Ectodermal cell (in vitro differentiated cells): ENCODE results near the gene DPH7.

Source experiments
- H3K27ac ChIP-seq: 2 replicates; pipeline ENCODE4 v1.7.0; 2013; ENCODE audit warnings: mild to moderate bottlenecking, low read depth, low read length; ENCODE audit not compliant: insufficient read depth, poor library complexity, severe bottlenecking
- H3K27me3 ChIP-seq: 2 replicates; pipeline ENCODE4 v1.7.0; 2013; ENCODE audit warnings: mild to moderate bottlenecking, low read length; ENCODE audit not compliant: insufficient read depth, control insufficient read depth, poor library complexity, severe bottlenecking
- H3K36me3 ChIP-seq: one replicate; pipeline ENCODE4 v1.7.0; 2013; ENCODE audit warnings: low read length; ENCODE audit not compliant: control insufficient read depth, insufficient read depth
- H3K4me1 ChIP-seq: one replicate; pipeline ENCODE4 v1.7.0; 2013; ENCODE audit warnings: low read length; ENCODE audit not compliant: control insufficient read depth, insufficient read depth
- H3K4me3 ChIP-seq: 2 replicates; pipeline ENCODE4 v1.7.0; 2013; ENCODE audit warnings: low read depth, low read length, control low read depth; ENCODE audit not compliant: insufficient read depth
- H3K9me3 ChIP-seq: 2 replicates; pipeline ENCODE4 v1.7.0; 2013; ENCODE audit warnings: mild to moderate bottlenecking, low read length, moderate library complexity; ENCODE audit not compliant: control insufficient read depth
- WGBS, 2 experiments: methylation state at CpG; one replicate each; pipeline ENCODE4 v1.1.7; 2013; ENCODE audit warnings: missing lambda C conversion rate in 2 of 2; 5-methylcytosine and 5-hydroxymethylcytosine counted together

DPH7 gene

DNA sequence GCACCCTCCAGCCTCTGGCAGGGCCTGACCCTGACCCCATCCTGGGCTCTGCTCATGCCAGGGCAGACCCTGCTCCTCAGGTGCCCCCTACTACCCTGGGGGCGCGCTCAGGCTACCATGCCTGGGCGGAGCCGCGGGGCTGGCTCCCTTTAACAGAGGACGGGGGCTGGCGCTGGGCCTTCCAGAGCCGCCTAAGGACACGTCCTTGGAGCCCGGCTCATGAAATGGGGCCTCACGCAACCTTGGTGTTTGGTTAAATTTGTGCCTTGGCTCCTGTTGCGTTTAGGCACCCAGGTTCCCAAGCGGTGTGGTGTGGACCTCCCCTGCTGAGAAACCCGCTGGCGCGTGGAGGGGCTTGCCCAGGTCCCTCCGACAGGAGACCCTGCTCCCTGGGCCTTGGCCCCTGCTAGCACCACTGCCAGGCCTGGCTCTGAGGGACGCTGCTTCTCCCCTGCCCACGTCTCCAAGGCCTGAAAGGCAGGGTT lies 36.7 kb upstream of the DPH7 start:
- peaks cover 11% of the 10 kb centered on the region for H3K36me3 ChIP-seq
- H3K4me3 ChIP-seq, result no peak overlapping the region
- no peaks in the 10 kb centered on the region for H3K27me3 ChIP-seq
- WGBS, 2 experiments, result 96 to 97% methylated on average over 19 of the region's 19 CpGs
- H3K9me3 ChIP-seq, result no peaks in the 10 kb centered on the region
- H3K27ac ChIP-seq, result no peak overlapping the region
- H3K4me1 ChIP-seq, result peaks cover 5% of the 10 kb centered on the region

DNA sequence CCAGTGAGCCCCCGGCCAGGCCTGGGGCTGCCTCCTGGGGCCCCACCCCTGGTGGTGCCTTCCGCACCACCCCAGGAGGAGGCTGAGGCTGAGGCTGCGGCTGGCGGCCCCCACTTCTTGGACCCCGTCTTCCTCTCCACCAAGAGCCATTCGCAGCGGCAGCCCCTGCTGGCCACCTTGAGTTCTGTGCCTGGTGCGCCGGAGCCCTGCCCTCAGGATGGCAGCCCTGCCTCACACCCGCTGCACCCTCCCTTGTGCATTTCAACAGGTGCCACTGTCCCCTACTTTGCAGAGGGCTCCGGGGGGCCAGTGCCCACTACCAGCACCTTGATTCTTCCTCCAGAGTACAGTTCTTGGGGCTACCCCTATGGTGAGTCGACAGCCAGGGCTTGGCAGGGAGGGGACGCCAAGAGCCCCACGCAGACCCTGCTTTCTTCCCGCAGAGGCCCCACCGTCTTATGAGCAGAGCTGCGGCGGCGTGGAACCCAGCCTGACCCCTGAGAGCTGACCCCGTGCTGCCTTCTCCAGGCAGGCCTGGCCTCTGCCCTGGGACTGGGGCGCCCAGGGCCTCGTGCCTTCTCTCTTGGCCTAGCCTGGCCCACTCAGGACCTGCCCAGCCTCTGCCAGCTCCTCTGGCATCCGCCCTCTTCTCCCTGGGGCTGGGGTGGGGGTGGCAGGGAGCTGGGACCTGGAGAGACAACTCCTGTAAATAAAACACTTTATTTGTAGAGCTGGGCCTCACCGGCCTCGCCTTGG lies 36.1 kb upstream of the DPH7 start:
- no peak overlapping the region for H3K27ac ChIP-seq
- no peaks in the 10 kb centered on the region for H3K9me3 ChIP-seq
- H3K36me3 ChIP-seq, result peaks cover 11% of the 10 kb centered on the region
- no peak overlapping the region for H3K4me3 ChIP-seq
- WGBS, 2 experiments, result 95% methylated on average over 25 of the region's 25 CpGs
- no peaks in the 10 kb centered on the region for H3K27me3 ChIP-seq
- peaks cover 4% of the 10 kb centered on the region for H3K4me1 ChIP-seq

DNA sequence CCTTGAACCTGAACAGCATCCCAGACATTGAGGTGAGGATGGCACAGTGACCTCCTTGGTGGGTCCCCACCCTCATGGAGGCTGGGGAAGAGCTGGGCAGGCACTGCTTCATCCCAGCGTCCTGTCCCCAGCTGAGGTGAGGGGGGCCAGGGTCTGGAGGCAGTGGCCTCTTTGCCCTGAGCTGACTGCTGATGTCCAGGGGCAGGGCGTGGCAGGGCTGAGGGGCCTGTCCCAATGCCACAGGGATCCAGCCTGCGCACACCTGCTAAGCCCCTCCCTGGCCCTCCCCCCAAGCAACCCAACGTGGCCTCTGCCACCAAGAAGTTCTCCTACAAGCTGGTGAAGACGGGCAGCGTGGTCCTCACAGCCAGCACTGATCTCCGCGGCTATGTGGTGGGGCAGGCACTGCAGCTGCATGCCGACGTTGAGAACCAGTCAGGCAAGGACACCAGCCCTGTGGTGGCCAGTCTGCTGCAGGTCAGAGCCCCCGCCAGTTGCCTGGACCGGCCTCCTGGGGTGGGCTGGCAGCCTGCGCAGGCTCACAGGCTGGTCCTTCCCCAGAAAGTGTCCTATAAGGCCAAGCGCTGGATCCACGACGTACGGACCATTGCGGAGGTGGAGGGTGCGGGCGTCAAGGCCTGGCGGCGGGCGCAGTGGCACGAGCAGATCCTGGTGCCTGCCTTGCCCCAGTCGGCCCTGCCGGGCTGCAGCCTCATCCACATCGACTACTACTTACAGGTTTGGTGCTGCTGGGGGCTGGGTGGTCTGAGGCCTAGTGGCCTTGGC lies 35.2 kb upstream of the DPH7 start:
- WGBS, 2 experiments, result 96% methylated on average over 27 of the region's 27 CpGs
- H3K4me3 ChIP-seq, result no peak overlapping the region
- H3K27ac ChIP-seq, result no peak overlapping the region

DNA sequence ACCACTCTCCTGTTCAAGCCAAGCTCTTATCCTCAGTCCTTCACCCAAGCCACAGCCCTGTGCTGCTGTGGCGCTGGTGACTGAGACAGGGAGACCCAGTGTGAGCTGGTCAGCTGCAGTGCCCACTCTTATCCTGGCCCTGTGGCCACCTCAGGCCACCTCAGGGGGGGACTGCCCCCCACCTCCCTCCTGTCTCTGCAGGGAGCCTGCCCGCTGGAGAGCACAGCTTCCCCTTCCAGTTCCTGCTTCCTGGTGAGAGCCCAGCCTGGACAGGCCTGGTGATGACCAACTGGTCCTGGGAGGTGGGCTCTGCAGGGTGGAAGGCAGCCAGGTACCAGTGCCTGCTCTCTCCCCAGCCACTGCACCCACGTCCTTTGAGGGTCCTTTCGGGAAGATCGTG lies 34.5 kb upstream of the DPH7 start:
- H3K27ac ChIP-seq, result no peak overlapping the region
- H3K27me3 ChIP-seq, result no peaks in the 10 kb centered on the region
- WGBS, 2 experiments, result 94 to 96% methylated on average over 5 of the region's 5 CpGs
- peaks cover 11% of the 10 kb centered on the region for H3K36me3 ChIP-seq
- no peak overlapping the region for H3K4me3 ChIP-seq
- no peaks in the 10 kb centered on the region for H3K9me3 ChIP-seq
- peaks cover 4% of the 10 kb centered on the region for H3K4me1 ChIP-seq

More for the DNA sequence above, 35.2 kb upstream of the DPH7 start:
- H3K36me3 ChIP-seq, result peaks cover 11% of the 10 kb centered on the region
- H3K9me3 ChIP-seq, result no peaks in the 10 kb centered on the region
- no peaks in the 10 kb centered on the region for H3K27me3 ChIP-seq
- H3K4me1 ChIP-seq, result peaks cover 4% of the 10 kb centered on the region

DNA sequence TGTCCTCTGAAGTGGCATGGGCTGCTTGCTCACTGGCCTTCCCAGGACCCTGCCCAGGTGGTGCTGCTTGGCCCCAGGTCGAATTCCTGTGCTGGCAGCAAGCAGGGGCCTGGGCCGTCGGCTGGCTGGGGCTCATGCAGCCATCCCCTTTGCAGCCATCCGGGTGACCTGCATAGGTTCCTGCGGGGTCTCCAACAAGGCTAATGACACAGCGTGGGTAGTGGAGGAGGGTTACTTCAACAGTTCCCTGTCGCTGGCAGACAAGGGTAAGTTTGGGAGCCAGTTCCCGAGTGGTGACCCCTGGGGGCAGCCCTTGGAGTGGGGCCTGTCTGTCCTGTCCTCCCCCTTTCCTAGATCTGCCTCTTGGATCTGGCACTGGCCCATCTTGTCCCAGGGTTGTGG lies 34.0 kb upstream of the DPH7 start:
- Histone ChIP-seq H3K4me1 (peaks cover 4% of the 10 kb centered on the region), H3K4me3 (no peak overlapping the region), H3K36me3 (peaks cover 11% of the 10 kb centered on the region), H3K27ac (no peak overlapping the region), H3K27me3 (no peaks in the 10 kb centered on the region), H3K9me3 (no peaks in the 10 kb centered on the region)
- WGBS, 2 experiments, result 81 to 85% methylated on average over 8 of the region's 8 CpGs

DNA sequence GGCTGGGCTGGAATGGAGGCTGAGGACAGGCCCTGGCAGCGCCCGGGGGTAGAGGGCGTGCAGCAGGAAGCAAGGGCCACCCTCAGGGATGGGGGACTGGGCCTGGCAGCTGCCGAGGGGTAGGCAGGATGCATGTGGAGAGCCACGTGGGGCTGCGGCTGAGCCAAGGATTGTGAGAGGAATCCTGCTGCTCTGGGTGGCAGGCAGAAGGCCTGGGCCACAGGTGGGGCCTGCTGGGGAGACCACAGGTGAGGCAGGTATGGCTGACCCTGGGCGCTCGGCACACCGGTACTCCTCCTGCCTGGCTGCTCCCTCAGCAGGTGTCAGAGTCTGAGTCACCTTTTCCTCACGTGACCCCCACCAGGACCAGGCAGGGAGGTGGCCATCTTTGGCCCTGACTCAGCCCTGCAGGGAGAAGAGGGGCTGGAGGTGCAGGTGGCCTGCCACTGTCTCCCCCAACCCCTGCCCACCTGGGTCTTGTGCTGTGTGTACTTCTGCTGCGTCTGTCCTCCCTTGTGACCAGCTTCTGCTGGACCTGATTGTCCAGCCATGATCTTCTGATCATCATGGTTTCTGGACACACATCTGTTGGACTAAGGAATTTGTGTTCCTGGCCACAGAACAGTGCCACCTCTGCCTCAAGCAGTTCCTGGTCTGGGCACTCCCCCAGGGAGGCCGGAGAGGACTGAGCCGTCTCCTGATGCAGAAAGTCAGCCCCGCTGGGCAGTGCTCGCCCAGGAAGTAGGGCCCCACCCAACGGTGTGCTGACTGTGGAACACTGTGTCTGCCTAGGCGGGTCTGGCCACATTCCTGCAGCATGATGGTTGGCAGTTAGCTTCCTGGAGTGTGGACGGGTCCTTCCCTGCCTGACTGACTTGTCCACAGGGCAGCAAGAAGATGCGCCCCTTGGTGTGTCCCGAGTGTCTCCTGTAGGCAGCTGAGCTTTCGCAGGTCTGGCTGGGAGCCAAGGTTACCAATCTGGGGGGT lies 33.2 kb upstream of the DPH7 start:
- Histone ChIP-seq H3K4me1 (peaks cover 7% of the 10 kb centered on the region), H3K4me3 (no peak overlapping the region), H3K36me3 (peaks cover 11% of the 10 kb centered on the region), H3K27me3 (peaks cover under 1% of the 10 kb centered on the region), H3K9me3 (no peaks in the 10 kb centered on the region), H3K27ac (no peak overlapping the region)
- WGBS, 2 experiments, result 86 to 87% methylated on average over 21 of the region's 21 CpGs

DNA sequence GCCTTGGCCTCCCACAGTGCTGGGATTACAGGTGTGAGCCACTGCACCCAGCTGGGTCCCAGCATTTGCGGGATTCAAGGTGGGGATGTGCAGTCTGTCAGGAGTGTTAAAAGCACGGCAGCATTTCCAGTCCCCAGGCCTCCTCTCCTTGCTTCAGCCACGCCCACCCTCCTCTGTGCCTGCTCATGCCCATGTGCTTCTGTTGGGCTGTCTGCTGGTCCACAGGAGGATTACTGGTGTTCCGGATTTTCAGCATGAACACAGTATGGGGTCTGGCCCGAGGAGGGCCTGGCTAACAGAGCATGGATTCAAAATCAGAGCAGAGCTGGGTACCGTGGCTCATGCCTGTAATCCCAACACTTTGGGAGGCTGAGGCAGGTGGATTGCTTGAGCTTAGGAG lies 32.2 kb upstream of the DPH7 start:
- Histone ChIP-seq H3K4me1 (peaks cover 9% of the 10 kb centered on the region), H3K9me3 (no peaks in the 10 kb centered on the region), H3K27me3 (peaks cover 11% of the 10 kb centered on the region), H3K4me3 (no peak overlapping the region), H3K36me3 (peaks cover 11% of the 10 kb centered on the region), H3K27ac (no peak overlapping the region)
- 84 to 85% methylated on average over 6 of the region's 6 CpGs for WGBS, 2 experiments

DNA sequence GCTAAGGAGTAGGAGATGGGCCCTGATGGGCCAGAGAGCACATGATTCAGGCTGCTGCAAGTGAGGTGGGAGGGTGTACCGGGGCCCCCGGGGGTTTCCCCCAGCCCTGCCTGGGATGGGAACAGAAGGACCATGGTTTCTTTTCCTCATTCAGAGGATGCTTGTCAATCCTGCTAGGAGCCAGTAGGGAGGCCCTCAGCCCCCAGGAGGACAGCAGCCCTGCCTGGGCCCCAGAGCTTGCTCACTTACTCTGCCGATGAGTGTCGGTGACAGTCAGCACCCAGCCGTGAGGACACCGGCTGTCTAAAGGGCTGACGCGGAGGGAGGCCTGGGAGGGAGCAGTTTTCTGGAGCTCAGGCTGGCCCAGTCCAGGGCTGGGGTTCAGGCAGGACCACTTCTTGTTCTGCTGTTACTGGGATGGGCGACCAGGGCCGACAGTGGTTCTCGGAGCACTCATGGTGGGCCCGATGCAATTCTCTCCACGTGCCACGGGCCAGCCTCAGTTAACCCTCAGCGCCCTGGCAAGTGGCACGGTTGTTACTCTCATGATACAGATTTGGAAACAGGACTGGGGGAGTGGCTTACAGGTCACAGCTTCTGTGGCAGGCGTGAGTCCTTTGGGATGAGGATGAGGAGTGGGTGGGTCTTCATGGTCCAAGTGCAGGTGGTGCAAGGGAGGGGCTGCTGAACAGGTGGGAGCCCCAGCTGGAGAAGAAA lies 28.6 kb upstream of the DPH7 start:
- H3K9me3 ChIP-seq, result no peaks in the 10 kb centered on the region

DNA sequence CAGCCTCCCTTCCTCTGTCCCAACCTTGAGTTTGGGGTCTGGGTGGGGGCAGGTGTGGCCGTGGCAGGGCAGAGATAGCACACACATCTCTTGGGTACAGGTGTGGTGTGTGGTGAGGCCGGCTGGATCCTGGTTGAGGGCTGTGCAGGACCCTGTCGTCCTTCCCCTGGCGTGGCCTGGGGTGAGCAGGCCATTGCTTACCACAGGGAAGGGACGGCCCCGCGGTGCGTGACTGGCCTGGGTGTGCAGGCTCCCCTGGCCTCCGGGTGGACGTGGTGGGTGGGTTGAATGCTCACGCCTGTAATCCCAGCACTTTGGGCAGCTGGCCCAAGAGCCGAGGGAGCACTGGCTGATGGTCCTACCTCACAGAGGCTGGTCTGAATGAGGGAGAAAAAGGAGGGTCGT lies 28.0 kb upstream of the DPH7 start:
- WGBS, 2 experiments, result 85 to 89% methylated on average over 13 of the region's 13 CpGs
- Histone ChIP-seq H3K4me1 (peaks cover 14% of the 10 kb centered on the region), H3K4me3 (peak overlapping the region; percentile 47), H3K36me3 (no peaks in the 10 kb centered on the region), H3K27ac (no peak overlapping the region), H3K9me3 (no peaks in the 10 kb centered on the region), H3K27me3 (peaks cover 25% of the 10 kb centered on the region)

More for the DNA sequence above, 28.6 kb upstream of the DPH7 start:
- Histone ChIP-seq H3K27me3 (peaks cover 25% of the 10 kb centered on the region), H3K4me3 (no peak overlapping the region), H3K36me3 (no peaks in the 10 kb centered on the region), H3K27ac (no peak overlapping the region), H3K4me1 (peaks cover 14% of the 10 kb centered on the region)
- 82 to 85% methylated on average over 17 of the region's 17 CpGs for WGBS, 2 experiments
